Mesenchymal stem cell (in vitro differentiated cells and primary cell): Measurements from ENCODE around the gene CAMK1D.

Experiments used
- DNase-seq: peaks from one replicate; pipeline ENCODE4 v3.0.0-alpha.2; 2013
- H2AFZ ChIP-seq: one replicate; pipeline ENCODE4 v1.6.1; 2013; ENCODE audit warnings: low read depth, mild to moderate bottlenecking, control low read depth, inconsistent platforms, low read length, moderate library complexity
- H2AK5ac ChIP-seq: 2 replicates; pipeline ENCODE4 v1.6.1; 2013; ENCODE audit warnings: low read length, moderate library complexity, mild to moderate bottlenecking, inconsistent platforms; ENCODE audit not compliant: severe bottlenecking
- H2BK120ac ChIP-seq: one replicate; pipeline ENCODE4 v1.6.1; 2013; ENCODE audit warnings: low read depth, mild to moderate bottlenecking, inconsistent platforms, low read length, moderate library complexity
- H2BK12ac ChIP-seq, 2 experiments: one replicate each; pipeline ENCODE4 v1.6.1; 2013; ENCODE audit warnings: inconsistent platforms in 2 of 2, low read length in 2 of 2, mild to moderate bottlenecking in 2 of 2, moderate library complexity in 2 of 2, control low read depth in 1 of 2
- H2BK15ac ChIP-seq: one replicate; pipeline ENCODE4 v1.6.1; 2013; ENCODE audit warnings: mild to moderate bottlenecking, low read depth, inconsistent platforms; ENCODE audit not compliant: poor library complexity, severe bottlenecking
- H2BK5ac ChIP-seq: 2 replicates; pipeline ENCODE4 v1.6.1; 2013; ENCODE audit warnings: low read depth, mild to moderate bottlenecking, low read length, control low read depth, inconsistent platforms; ENCODE audit not compliant: poor library complexity, severe bottlenecking
- H3K14ac ChIP-seq, 2 experiments: one replicate each; pipeline ENCODE4 v1.6.1; 2013; ENCODE audit warnings: inconsistent platforms in 2 of 2, low read length in 2 of 2, control low read depth in 1 of 2, mild to moderate bottlenecking in 1 of 2, moderate library complexity in 1 of 2
- H3K18ac ChIP-seq, 2 experiments: one replicate each; pipeline ENCODE4 v1.6.1; 2013; ENCODE audit warnings: inconsistent platforms in 2 of 2, low read length in 2 of 2, control low read depth in 1 of 2, low read depth in 1 of 2, mild to moderate bottlenecking in 1 of 2
- H3K23ac ChIP-seq, 2 experiments: one replicate each; pipeline ENCODE4 v1.6.1; 2013; ENCODE audit warnings: inconsistent platforms in 2 of 2, low read length in 2 of 2, mild to moderate bottlenecking in 2 of 2, moderate library complexity in 2 of 2, control low read depth in 1 of 2
- H3K27ac ChIP-seq: 2 replicates; pipeline ENCODE4 v1.5.1; 2013; ENCODE audit warnings: mild to moderate bottlenecking, moderate library complexity, low read length, control low read depth, inconsistent platforms; ENCODE audit not compliant: poor library complexity, severe bottlenecking
- H3K27me3 ChIP-seq, 2 experiments: 2 replicates each; pipeline versions ENCODE4 v1.6.1 to v1.7.0; 2013; ENCODE audit warnings: low read length in 2 of 2, mild to moderate bottlenecking in 2 of 2, moderate library complexity in 2 of 2, control low read depth in 1 of 2, inconsistent platforms in 1 of 2; ENCODE audit not compliant: control insufficient read depth in 1 of 2, insufficient read depth in 1 of 2
- H3K36me3 ChIP-seq, 2 experiments: 2 replicates each; pipeline versions ENCODE4 v1.6.1 to v1.7.0; 2013; ENCODE audit warnings: low read length in 2 of 2, control low read depth in 1 of 2, inconsistent platforms in 1 of 2, low read depth in 1 of 2, mild to moderate bottlenecking in 1 of 2; ENCODE audit not compliant: insufficient read depth in 2 of 2, control insufficient read depth in 1 of 2
- H3K4ac ChIP-seq, 2 experiments: one replicate each; pipeline ENCODE4 v1.6.1; 2013; ENCODE audit warnings: inconsistent platforms in 2 of 2, low read length in 2 of 2, mild to moderate bottlenecking in 2 of 2, moderate library complexity in 2 of 2, control low read depth in 1 of 2, low read depth in 1 of 2
- H3K4me1 ChIP-seq: 2 replicates; pipeline ENCODE4 v1.6.1; 2013; ENCODE audit warnings: low read depth, low read length, control low read depth; ENCODE audit not compliant: control insufficient read depth, insufficient read depth
- H3K4me2 ChIP-seq: 2 replicates; pipeline ENCODE4 v1.6.1; 2013; ENCODE audit warnings: low read length, mild to moderate bottlenecking, inconsistent platforms; ENCODE audit not compliant: poor library complexity, severe bottlenecking
- H3K4me3 ChIP-seq, 2 experiments: 2 replicates each; pipeline versions ENCODE4 v1.5.1 to v1.7.0; 2013; ENCODE audit warnings: low read length in 2 of 2, mild to moderate bottlenecking in 2 of 2, control low read depth in 1 of 2, low read depth in 1 of 2; ENCODE audit not compliant: insufficient read depth in 1 of 2
- H3K79me1 ChIP-seq: replicated peaks from 2 replicates; pipeline ENCODE4 v1.6.1; 2013; ENCODE audit warnings: mild to moderate bottlenecking, control low read depth, low read length, inconsistent platforms; ENCODE audit not compliant: poor library complexity, severe bottlenecking
- H3K9ac ChIP-seq: 2 replicates; pipeline ENCODE4 v1.7.0; 2013; ENCODE audit warnings: mild to moderate bottlenecking, low read length, moderate library complexity
- H3K9me3 ChIP-seq: 2 replicates; pipeline ENCODE4 v1.7.0; 2013; ENCODE audit warnings: mild to moderate bottlenecking, low read length; ENCODE audit not compliant: control insufficient read depth
- H4K8ac ChIP-seq: one replicate; pipeline ENCODE4 v1.6.1; 2013; ENCODE audit warnings: inconsistent platforms, mild to moderate bottlenecking, low read length, moderate library complexity
- H4K91ac ChIP-seq: one replicate; pipeline ENCODE4 v1.6.1; 2013; ENCODE audit warnings: mild to moderate bottlenecking, low read length, inconsistent platforms
- WGBS: methylation state at CpG from one replicate; pipeline ENCODE4 v1.1.7; 2013; ENCODE audit warnings: mixed read lengths; 5-methylcytosine and 5-hydroxymethylcytosine counted together

CAMK1D gene

GRCh38 chr10:12811826-12812225 lies 462.5 kb downstream of the CAMK1D start:
- 92% methylated on average over 13 of the region's 14 CpGs for WGBS
- Histone ChIP-seq H3K4me2 (no peak overlapping the region), H3K4me1 (peaks cover 1% of the 10 kb centered on the region), H3K4me3 (no peak overlapping the region), H2AFZ (no peak overlapping the region), H3K36me3 (peaks cover 25 to 36% of the 10 kb centered on the region in 2 experiments), H3K18ac (no peak overlapping the region), H2BK5ac (no peak overlapping the region), H3K23ac (no peak overlapping the region), H3K79me1 (peaks cover 10% of the 10 kb centered on the region), H3K14ac (no peak overlapping the region), H4K8ac (no peak overlapping the region), H2AK5ac (no peak overlapping the region), H2BK120ac (no peak overlapping the region), H3K9ac (no peak overlapping the region), H3K27ac (no peak overlapping the region), H2BK12ac (no peak overlapping the region), H3K9me3 (peaks cover 14% of the 10 kb centered on the region), H3K27me3 (no peaks in the 10 kb centered on the region), H2BK15ac (no peak overlapping the region), H3K4ac (no peak overlapping the region), H4K91ac (no peak overlapping the region)
- DNase-seq: no peak

- Histone ChIP-seq H2BK120ac (no peak overlapping the region), H3K4ac (no peak overlapping the region), H2BK12ac (no peak overlapping the region), H3K27ac (no peak overlapping the region), H2AFZ (no peak overlapping the region), H2AK5ac (no peak overlapping the region), H3K9me3 (peaks cover 14% of the 10 kb centered on the region), H2BK5ac (no peak overlapping the region), H3K4me2 (no peak overlapping the region), H3K36me3 (peaks cover 28 to 33% of the 10 kb centered on the region in 2 experiments), H4K91ac (no peak overlapping the region), H3K18ac (no peak overlapping the region), H3K4me1 (peaks cover 1% of the 10 kb centered on the region), H3K79me1 (peaks cover 10% of the 10 kb centered on the region), H4K8ac (peak overlapping the region; percentile 14), H2BK15ac (no peak overlapping the region), H3K4me3 (no peak overlapping the region), H3K9ac (no peak overlapping the region), H3K27me3 (no peaks in the 10 kb centered on the region), H3K23ac (no peak overlapping the region), H3K14ac (no peak overlapping the region)
- 93% methylated on average over 10 of the region's 10 CpGs for WGBS
- no peak for DNase-seq
Measured at GRCh38 chr10:12812571-12812970, 463.2 kb downstream of the CAMK1D start.

DNA sequence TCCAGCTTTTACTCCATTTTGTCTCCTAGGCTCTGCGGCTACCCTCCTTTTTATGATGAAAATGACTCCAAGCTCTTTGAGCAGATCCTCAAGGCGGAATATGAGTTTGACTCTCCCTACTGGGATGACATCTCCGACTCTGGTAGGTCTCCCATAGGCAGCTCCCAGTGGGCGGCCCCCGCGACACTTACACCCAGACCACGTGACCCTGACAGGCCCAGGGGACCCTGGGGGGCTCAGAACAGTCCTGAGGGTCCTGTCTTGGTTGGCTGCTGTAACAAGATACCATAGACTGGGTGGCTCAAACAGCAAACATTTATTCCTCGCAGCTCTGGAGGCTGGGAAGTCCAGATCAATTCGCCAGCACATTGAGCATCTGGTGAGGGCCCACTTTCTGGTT lies 464.8 kb downstream of the CAMK1D start:
- no peak overlapping the region for H2BK15ac ChIP-seq
- no peak overlapping the region for H2BK5ac ChIP-seq
- peaks cover 10% of the 10 kb centered on the region for H3K79me1 ChIP-seq
- H2AFZ ChIP-seq: no peak overlapping the region
- no peak overlapping the region for H3K14ac ChIP-seq
- H4K91ac ChIP-seq: no peak overlapping the region
- DNase-seq: no peak
- H3K18ac ChIP-seq: no peak overlapping the region
- peaks cover 12% of the 10 kb centered on the region for H3K9me3 ChIP-seq
- peaks cover 28 to 31% of the 10 kb centered on the region in 2 experiments for H3K36me3 ChIP-seq
- no peak overlapping the region for H2BK120ac ChIP-seq
- no peak overlapping the region for H2AK5ac ChIP-seq
- H3K4me1 ChIP-seq: peaks cover 4% of the 10 kb centered on the region
- no peak overlapping the region for H2BK12ac ChIP-seq
- H3K4me2 ChIP-seq: no peak overlapping the region
- no peaks in the 10 kb centered on the region for H3K27me3 ChIP-seq
- no peak overlapping the region for H3K23ac ChIP-seq
- H3K4me3 ChIP-seq: no peak overlapping the region
- no peak overlapping the region for H4K8ac ChIP-seq
- 96% methylated on average over 9 of the region's 9 CpGs for WGBS
- no peak overlapping the region for H3K9ac ChIP-seq
- no peak overlapping the region for H3K27ac ChIP-seq
- no peak overlapping the region for H3K4ac ChIP-seq

GRCh38 chr10:12819071-12819470 lies 469.7 kb downstream of the CAMK1D start:
- H3K14ac ChIP-seq: no peak overlapping the region
- no peak overlapping the region for H4K91ac ChIP-seq
- no peak overlapping the region for H2AK5ac ChIP-seq
- DNase-seq: no peak
- peak overlapping the region; percentile 9 for H3K27ac ChIP-seq
- no peaks in the 10 kb centered on the region for H3K27me3 ChIP-seq
- H3K4ac ChIP-seq: no peak overlapping the region
- WGBS: 51% methylated on average over 7 of the region's 7 CpGs
- H3K79me1 ChIP-seq: peaks cover 10% of the 10 kb centered on the region
- peak overlapping the region in 1 of 2 experiments; percentile 12 for H2BK12ac ChIP-seq
- H3K4me3 ChIP-seq: no peak overlapping the region
- peaks cover 18% of the 10 kb centered on the region for H3K4me1 ChIP-seq
- peaks cover 34 to 46% of the 10 kb centered on the region in 2 experiments for H3K36me3 ChIP-seq
- no peak overlapping the region for H2BK5ac ChIP-seq
- H3K9me3 ChIP-seq: peaks cover 10% of the 10 kb centered on the region
- no peak overlapping the region for H4K8ac ChIP-seq
- H3K18ac ChIP-seq: peak overlapping the region in 1 of 2 experiments; percentile 32
- peak overlapping the region; percentile 6 for H2AFZ ChIP-seq
- H3K9ac ChIP-seq: no peak overlapping the region
- no peak overlapping the region for H3K4me2 ChIP-seq
- no peak overlapping the region for H2BK120ac ChIP-seq
- no peak overlapping the region for H2BK15ac ChIP-seq
- H3K23ac ChIP-seq: no peak overlapping the region
